Endothelial cell of umbilical vein (primary cell): ENCODE measurements around the gene LMAN1L.

ENCODE experiments used
- CTCF ChIP-seq, 2 donors: IDR thresholded peaks; 1 replicate in 1 of 2; 2 replicates in 1 of 2; pipeline ENCODE4 v1.5.1; 2011; ENCODE audit warnings: low read length in 2 of 2, mild to moderate bottlenecking in 2 of 2, moderate library complexity in 2 of 2, control low read depth in 1 of 2, inconsistent platforms in 1 of 2, low read depth in 1 of 2; ENCODE audit not compliant: insufficient read depth in 1 of 2; ENCODE audit errors: extremely low read depth in 1 of 2
- EZH2 ChIP-seq: IDR thresholded peaks from 2 replicates; pipeline ENCODE4 v1.6.1; 2012; ENCODE audit warnings: borderline replicate concordance, low read depth, mild to moderate bottlenecking, moderate library complexity, low read length, inconsistent platforms; ENCODE audit not compliant: severe bottlenecking
- FOS ChIP-seq: IDR thresholded peaks from 2 replicates; pipeline ENCODE4 v1.6.1; 2011; ENCODE audit warnings: mild to moderate bottlenecking, low read length, moderate library complexity, borderline replicate concordance; ENCODE audit not compliant: insufficient read depth
- JUN ChIP-seq: IDR thresholded peaks from 2 replicates; pipeline ENCODE4 v1.6.1; 2011; ENCODE audit warnings: borderline replicate concordance, low read depth; ENCODE audit not compliant: insufficient read length, insufficient read depth
- POLR2A ChIP-seq: IDR thresholded peaks from 2 replicates; pipeline ENCODE4 v1.6.1; 2012; ENCODE audit warnings: low read depth, mild to moderate bottlenecking, control low read depth, low read length
- POLR2AphosphoS5 ChIP-seq: IDR thresholded peaks from 2 replicates; pipeline ENCODE4 v1.6.1; 2012; ENCODE audit warnings: low read depth, mild to moderate bottlenecking, control low read depth, low read length, moderate library complexity; ENCODE audit not compliant: insufficient read depth

DNA sequence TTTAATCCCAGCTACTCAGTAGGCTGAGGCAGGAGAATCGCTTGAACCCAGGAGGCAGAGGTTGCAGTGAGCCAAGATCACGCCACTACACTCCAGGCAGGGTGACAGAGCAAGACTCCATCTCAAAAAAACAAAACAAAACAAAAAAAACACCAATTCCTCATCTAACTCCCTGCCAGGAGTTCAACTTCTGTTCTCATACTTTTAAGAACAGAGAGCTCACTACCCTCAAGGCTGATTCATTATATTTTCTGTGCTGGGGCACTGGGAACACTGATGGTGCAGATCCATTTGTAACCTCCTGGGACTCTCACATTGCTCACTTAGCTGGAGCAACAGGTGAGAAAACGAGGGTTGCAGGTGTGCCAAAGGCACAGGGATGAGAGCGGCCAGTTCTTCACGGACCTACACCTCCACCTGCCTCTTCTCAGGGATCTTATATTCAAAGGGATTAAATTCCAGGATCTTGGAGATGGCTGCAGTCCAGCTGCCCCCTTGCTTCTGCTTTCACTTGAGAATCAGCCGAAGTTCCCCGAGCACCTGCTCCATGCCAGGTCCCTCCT is 43.1 kb upstream of the LMAN1L start:
- TF ChIP-seq POLR2A (no peak), EZH2 (no peak), FOS (no peak), CTCF (IDR thresholded peaks at IDR 0.05; ENCODE audit: extremely low read depth in 1 of 2, insufficient read depth in 1 of 2, low read depth in 1 of 2, low read length in 2 of 2) (no peak), POLR2AphosphoS5 (no peak), JUN (no peak)
